ENCODE results near the gene PIGS. TPM values are rescaled to one million over a fixed set of nuclear protein-coding genes. Genes with fewer than 3 reads are reported as not detected.

The PIGS gene
- total RNA-seq, 1 experiment from 2014 or later: 45.8 TPM

DNA sequence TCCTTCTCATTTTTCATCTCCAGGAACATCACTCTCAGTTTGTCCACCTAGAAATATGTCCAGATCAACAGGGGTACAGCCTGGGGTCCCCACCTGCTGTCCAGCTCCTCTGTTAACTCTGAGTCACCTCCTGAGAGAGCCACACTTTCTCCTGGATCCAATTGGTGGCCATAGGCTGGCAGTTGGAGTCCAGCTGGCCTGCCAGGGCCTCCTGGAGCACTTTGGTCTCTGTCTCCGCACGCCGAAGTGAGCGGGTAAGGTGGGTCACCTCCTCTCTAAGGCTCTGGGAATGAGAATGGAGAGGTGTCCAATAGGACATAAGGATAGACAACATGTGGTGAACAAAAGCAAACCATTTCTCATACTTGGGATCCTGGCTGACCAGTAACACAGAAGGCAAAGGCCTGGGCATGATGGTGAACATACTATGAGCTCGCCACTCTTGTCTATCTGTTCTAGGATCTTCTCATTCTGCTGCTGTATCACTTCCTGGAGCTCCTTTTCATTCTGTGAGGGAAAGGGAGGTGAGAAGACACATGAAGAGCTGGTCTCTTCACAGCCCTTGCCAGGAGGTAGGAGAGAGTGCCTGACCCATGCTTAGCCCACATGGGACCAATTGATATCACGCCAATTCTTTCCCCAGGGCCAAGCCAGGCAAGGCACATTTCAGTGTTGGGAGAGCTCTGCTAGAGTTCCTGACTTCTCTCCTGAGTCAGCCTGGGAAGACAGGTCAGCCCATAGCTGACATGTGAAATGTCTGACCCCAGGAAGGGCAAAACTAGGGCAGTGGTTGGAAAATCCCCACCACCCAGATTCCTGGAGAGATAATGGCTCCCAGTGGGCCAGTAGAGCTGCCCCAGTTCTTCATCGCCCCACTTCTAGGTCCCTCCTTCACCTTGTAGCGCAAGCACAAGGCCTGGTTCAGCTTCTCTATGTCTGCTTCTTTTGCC, 7.2 kb upstream of the PIGS start:
- CTCF ChIA-PET: no interaction called here

More for the DNA sequence above, 7.2 kb upstream of the PIGS start:
- BruUV-seq (replicated peaks): no TSS peak
- Histone ChIP-seq H3K4me1 (ENCODE audit: control insufficient read depth in 1 of 2, insufficient read depth in 2 of 2, low read length in 2 of 2) (peaks cover 6 to 9% of the 10 kb centered on the region in 2 experiments; a peak in 3 of 4 replicates), H2AFZ (ENCODE audit: low read depth, low read length, poor library complexity, severe bottlenecking) (no peak overlapping the region), H3K4me3 (replicated peaks in 1 of 2; ENCODE audit: low read depth in 1 of 2, low read length in 2 of 2) (no peak overlapping the region), H3K4me2 (ENCODE audit: low read length) (no peak overlapping the region), H3K9me3 (ENCODE audit: control insufficient read depth in 1 of 2, insufficient read depth in 1 of 2, low read depth in 1 of 2, low read length in 2 of 2) (no peaks in the 10 kb centered on the region), H3K9me2 (ENCODE audit: insufficient read depth) (no peaks in the 10 kb centered on the region), H3K79me2 (ENCODE audit: insufficient read depth, low read length) (no peaks in the 10 kb centered on the region), H3K36me3 (ENCODE audit: control insufficient read depth in 1 of 2, insufficient read depth in 2 of 2, low read length in 2 of 2) (peaks cover 32 to 42% of the 10 kb centered on the region in 2 experiments), H3K9ac (ENCODE audit: low read length) (no peak overlapping the region), H3K27me3 (ENCODE audit: insufficient read depth, low read length) (no peaks in the 10 kb centered on the region), H4K20me1 (ENCODE audit: insufficient read depth) (no peaks in the 10 kb centered on the region), H3K27ac (ENCODE audit: low read depth, low read length) (no peak overlapping the region)
- ChIA-PET POLR2A (no interaction called here), RAD21 (ENCODE audit: low non-redundant PET in 1 of 2, low total read pairs in 2 of 2, uncharacterized antibody in 2 of 2, unreplicated experiment in 2 of 2) (no interaction called here)
- ATAC-seq (no peak), DNase-seq (ENCODE audit: low read depth, low spot score) (no peak)
- intact Hi-C loops (cut with micrococcal nuclease): no loop called here
- TF ChIP-seq SP1 (IDR thresholded peaks at IDR 0.05; ENCODE audit: low read depth): no peak
- no peak for TF ChIP-seq TCF7L2 (IDR thresholded peaks at IDR 0.05; ENCODE audit: borderline replicate concordance, extremely low read depth, insufficient read depth, insufficient read length)
- TF ChIP-seq, protein P1, sequence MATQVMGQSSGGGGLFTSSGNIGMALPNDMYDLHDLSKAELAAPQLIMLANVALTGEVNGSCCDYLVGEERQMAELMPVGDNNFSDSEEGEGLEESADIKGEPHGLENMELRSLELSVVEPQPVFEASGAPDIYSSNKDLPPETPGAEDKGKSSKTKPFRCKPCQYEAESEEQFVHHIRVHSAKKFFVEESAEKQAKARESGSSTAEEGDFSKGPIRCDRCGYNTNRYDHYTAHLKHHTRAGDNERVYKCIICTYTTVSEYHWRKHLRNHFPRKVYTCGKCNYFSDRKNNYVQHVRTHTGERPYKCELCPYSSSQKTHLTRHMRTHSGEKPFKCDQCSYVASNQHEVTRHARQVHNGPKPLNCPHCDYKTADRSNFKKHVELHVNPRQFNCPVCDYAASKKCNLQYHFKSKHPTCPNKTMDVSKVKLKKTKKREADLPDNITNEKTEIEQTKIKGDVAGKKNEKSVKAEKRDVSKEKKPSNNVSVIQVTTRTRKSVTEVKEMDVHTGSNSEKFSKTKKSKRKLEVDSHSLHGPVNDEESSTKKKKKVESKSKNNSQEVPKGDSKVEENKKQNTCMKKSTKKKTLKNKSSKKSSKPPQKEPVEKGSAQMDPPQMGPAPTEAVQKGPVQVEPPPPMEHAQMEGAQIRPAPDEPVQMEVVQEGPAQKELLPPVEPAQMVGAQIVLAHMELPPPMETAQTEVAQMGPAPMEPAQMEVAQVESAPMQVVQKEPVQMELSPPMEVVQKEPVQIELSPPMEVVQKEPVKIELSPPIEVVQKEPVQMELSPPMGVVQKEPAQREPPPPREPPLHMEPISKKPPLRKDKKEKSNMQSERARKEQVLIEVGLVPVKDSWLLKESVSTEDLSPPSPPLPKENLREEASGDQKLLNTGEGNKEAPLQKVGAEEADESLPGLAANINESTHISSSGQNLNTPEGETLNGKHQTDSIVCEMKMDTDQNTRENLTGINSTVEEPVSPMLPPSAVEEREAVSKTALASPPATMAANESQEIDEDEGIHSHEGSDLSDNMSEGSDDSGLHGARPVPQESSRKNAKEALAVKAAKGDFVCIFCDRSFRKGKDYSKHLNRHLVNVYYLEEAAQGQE (IDR thresholded peaks at IDR 0.05; ENCODE audit: low read depth): no peak
- TF ChIP-seq, protein P2, sequence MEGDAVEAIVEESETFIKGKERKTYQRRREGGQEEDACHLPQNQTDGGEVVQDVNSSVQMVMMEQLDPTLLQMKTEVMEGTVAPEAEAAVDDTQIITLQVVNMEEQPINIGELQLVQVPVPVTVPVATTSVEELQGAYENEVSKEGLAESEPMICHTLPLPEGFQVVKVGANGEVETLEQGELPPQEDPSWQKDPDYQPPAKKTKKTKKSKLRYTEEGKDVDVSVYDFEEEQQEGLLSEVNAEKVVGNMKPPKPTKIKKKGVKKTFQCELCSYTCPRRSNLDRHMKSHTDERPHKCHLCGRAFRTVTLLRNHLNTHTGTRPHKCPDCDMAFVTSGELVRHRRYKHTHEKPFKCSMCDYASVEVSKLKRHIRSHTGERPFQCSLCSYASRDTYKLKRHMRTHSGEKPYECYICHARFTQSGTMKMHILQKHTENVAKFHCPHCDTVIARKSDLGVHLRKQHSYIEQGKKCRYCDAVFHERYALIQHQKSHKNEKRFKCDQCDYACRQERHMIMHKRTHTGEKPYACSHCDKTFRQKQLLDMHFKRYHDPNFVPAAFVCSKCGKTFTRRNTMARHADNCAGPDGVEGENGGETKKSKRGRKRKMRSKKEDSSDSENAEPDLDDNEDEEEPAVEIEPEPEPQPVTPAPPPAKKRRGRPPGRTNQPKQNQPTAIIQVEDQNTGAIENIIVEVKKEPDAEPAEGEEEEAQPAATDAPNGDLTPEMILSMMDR (IDR thresholded peaks at IDR 0.05 in 2 of 3, conservative IDR thresholded peaks at IDR 0.05 in 1 of 3; ENCODE audit: borderline replicate concordance in 1 of 3, insufficient read depth in 1 of 3, low read depth in 2 of 3, low read length in 2 of 3): no peak
- no peak for TF ChIP-seq POLR2A (IDR thresholded peaks at IDR 0.05; ENCODE audit: borderline replicate concordance, extremely low read depth, insufficient read depth, insufficient read length)
